AG10803 (cell line): Measurements from ENCODE around the gene CBFB.
"Not testable (repeated sequence)": the region's sequence is repeated elsewhere in the genome, so short reads cannot be mapped to it uniquely, and the experiment has no call there.

Experiments
- DNase-seq: peaks from one replicate; pipeline ENCODE4 v3.0.0; 2010; ENCODE audit warnings: low read depth
- H3K4me3 ChIP-seq: 2 replicates; pipeline ENCODE4 v1.5.1; 2011; ENCODE audit warnings: mild to moderate bottlenecking, low read length, control low read depth
- TF ChIP-seq, protein P1 (sequence below): conservative IDR thresholded peaks from 2 replicates; pipeline ENCODE4 v1.5.1; 2011; ENCODE audit warnings: mild to moderate bottlenecking, low read length, control low read depth, inconsistent platforms

CBFB gene

GRCh38 chr16:67112591-67113399 lies 83.8 kb downstream of the CBFB start:
- TF ChIP-seq, protein P1, sequence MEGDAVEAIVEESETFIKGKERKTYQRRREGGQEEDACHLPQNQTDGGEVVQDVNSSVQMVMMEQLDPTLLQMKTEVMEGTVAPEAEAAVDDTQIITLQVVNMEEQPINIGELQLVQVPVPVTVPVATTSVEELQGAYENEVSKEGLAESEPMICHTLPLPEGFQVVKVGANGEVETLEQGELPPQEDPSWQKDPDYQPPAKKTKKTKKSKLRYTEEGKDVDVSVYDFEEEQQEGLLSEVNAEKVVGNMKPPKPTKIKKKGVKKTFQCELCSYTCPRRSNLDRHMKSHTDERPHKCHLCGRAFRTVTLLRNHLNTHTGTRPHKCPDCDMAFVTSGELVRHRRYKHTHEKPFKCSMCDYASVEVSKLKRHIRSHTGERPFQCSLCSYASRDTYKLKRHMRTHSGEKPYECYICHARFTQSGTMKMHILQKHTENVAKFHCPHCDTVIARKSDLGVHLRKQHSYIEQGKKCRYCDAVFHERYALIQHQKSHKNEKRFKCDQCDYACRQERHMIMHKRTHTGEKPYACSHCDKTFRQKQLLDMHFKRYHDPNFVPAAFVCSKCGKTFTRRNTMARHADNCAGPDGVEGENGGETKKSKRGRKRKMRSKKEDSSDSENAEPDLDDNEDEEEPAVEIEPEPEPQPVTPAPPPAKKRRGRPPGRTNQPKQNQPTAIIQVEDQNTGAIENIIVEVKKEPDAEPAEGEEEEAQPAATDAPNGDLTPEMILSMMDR = no peak

DNA sequence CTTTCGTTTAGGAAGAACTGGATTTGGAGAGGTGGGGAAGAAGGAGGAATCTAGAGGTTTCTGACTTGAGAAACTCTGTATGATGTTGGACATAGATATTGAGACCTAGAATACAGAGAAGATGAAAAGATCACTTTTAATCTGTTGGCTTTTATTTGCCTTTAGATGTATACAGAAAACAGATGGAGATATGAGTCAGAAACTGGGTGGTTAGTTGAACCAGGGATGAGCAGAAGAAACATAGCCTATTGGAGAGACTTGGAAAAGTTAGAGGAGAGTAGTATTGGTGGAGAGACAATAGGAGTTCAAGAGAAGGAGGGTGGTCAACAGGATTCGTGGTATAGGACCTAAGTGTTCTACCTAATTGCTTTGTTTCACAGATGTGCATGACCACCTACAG lies 85.8 kb downstream of the CBFB start:
- TF ChIP-seq, protein P1 = no peak
- no peak overlapping the region for H3K4me3 ChIP-seq
- peak; percentile 13 for DNase-seq

More at GRCh38 chr16:67112591-67113399, 83.8 kb downstream of the CBFB start:
- DNase-seq = no peak
- no peak overlapping the region for H3K4me3 ChIP-seq

GRCh38 chr16:67115639-67116038 lies 86.7 kb downstream of the CBFB start:
- TF ChIP-seq, protein P1 = no peak
- DNase-seq = peak; percentile 91
- H3K4me3 ChIP-seq = no peak overlapping the region

- TF ChIP-seq, protein P1 = no peak
- no peak overlapping the region for H3K4me3 ChIP-seq
- peak; percentile 20 for DNase-seq
Measured at GRCh38 chr16:67116388-67117311, 87.7 kb downstream of the CBFB start.

DNA sequence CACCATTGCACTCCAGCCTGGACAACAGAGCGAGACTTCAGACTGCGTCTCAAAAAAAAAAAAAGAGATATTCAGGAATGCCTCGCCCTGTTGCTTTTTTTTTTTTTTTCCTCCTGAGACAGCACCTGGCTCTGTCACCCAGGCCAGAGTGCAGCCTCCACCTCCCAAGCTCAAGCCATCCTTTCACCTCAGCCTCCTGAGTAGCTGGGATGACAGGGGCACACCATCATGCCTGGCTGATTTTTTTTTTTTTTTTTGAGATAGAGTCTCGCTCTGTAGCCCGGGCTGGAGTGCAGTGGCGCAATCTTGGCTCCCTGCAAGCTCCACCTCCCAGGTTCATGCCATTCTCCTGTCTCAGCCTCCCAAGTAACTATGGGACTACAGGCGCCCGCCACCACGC lies 88.8 kb downstream of the CBFB start:
- TF ChIP-seq, protein P1 = no peak
- DNase-seq = no peak
- no peak overlapping the region for H3K4me3 ChIP-seq

GRCh38 chr16:67120025-67120424 lies 91.1 kb downstream of the CBFB start:
- no peak for DNase-seq
- TF ChIP-seq, protein P1 = no peak

GRCh38 chr16:67122799-67123198 lies 93.8 kb downstream of the CBFB start:
- not testable (repeated sequence) for DNase-seq, H3K4me3 ChIP-seq

More at GRCh38 chr16:67120025-67120424, 91.1 kb downstream of the CBFB start:
- no peak overlapping the region for H3K4me3 ChIP-seq
